T-helper 1 cell treated with Interleukin-12 subunit alpha and Interleukin-12 subunit beta and Interleukin-4 antibody, amounts not matched to agents 30 μg/mL and 1 μg/mL, for 36 hours (primary cell): ENCODE results near the gene CDKAL1.
"Not testable (repeated sequence)": the region's sequence is repeated elsewhere in the genome, so short reads cannot be mapped to it uniquely, and the experiment has no call there.

ENCODE experiments used
- H3K27ac Mint-ChIP-seq: one replicate; pipeline ENCODE4 v1.8.0; 2021; ENCODE audit warnings: mild to moderate bottlenecking, mixed read lengths
- H3K27me3 Mint-ChIP-seq: one replicate; pipeline ENCODE4 v1.8.0; 2021; ENCODE audit warnings: low read depth, mixed read lengths
- H3K36me3 Mint-ChIP-seq: one replicate; pipeline ENCODE4 v1.8.0; 2021; ENCODE audit warnings: low read depth, mixed read lengths
- H3K4me1 Mint-ChIP-seq: one replicate; pipeline ENCODE4 v1.8.0; 2021; ENCODE audit warnings: low read depth, mixed read lengths
- H3K4me3 Mint-ChIP-seq: one replicate; pipeline ENCODE4 v1.8.0; 2021; ENCODE audit warnings: mild to moderate bottlenecking, moderate library complexity, mixed read lengths
- H3K9me3 Mint-ChIP-seq: one replicate; pipeline ENCODE4 v1.8.0; 2021; ENCODE audit warnings: mixed read lengths

The CDKAL1 gene

GRCh38 chr6:21228411-21228810 lies 694.2 kb downstream of the CDKAL1 start:
- Mint-ChIP-seq H3K4me1 (no peaks in the 10 kb centered on the region), H3K27ac (no peak overlapping the region), H3K27me3 (no peaks in the 10 kb centered on the region), H3K9me3 (no peaks in the 10 kb centered on the region), H3K4me3 (no peak overlapping the region), H3K36me3 (peaks cover 22% of the 10 kb centered on the region)

GRCh38 chr6:21228876-21229460 lies 694.7 kb downstream of the CDKAL1 start:
- no peaks in the 10 kb centered on the region for H3K4me1 Mint-ChIP-seq
- peaks cover 24% of the 10 kb centered on the region for H3K36me3 Mint-ChIP-seq
- H3K27ac Mint-ChIP-seq = no peak overlapping the region
- H3K9me3 Mint-ChIP-seq = no peaks in the 10 kb centered on the region
- no peak overlapping the region for H3K4me3 Mint-ChIP-seq
- H3K27me3 Mint-ChIP-seq = no peaks in the 10 kb centered on the region

- Mint-ChIP-seq H3K9me3 (peaks cover 3% of the 10 kb centered on the region), H3K36me3 (peaks cover 30% of the 10 kb centered on the region), H3K27ac (no peak overlapping the region), H3K4me3 (no peak overlapping the region), H3K27me3 (no peaks in the 10 kb centered on the region), H3K4me1 (no peaks in the 10 kb centered on the region)
Measured at GRCh38 chr6:21230536-21230935, 696.3 kb downstream of the CDKAL1 start.

GRCh38 chr6:21235162-21235561 lies 700.9 kb downstream of the CDKAL1 start:
- peaks cover 3% of the 10 kb centered on the region for H3K9me3 Mint-ChIP-seq
- H3K36me3 Mint-ChIP-seq = peaks cover 30% of the 10 kb centered on the region

GRCh38 chr6:21238208-21238607 lies 704.0 kb downstream of the CDKAL1 start:
- Mint-ChIP-seq H3K9me3 (peaks cover 7% of the 10 kb centered on the region), H3K27me3 (no peaks in the 10 kb centered on the region), H3K4me3 (no peak overlapping the region), H3K4me1 (no peaks in the 10 kb centered on the region), H3K27ac (no peak overlapping the region), H3K36me3 (peaks cover 8% of the 10 kb centered on the region)

More at GRCh38 chr6:21235162-21235561, 700.9 kb downstream of the CDKAL1 start:
- no peak overlapping the region for H3K4me3 Mint-ChIP-seq
- no peaks in the 10 kb centered on the region for H3K27me3 Mint-ChIP-seq
- no peaks in the 10 kb centered on the region for H3K4me1 Mint-ChIP-seq
- no peak overlapping the region for H3K27ac Mint-ChIP-seq

GRCh38 chr6:21240709-21241108 lies 706.5 kb downstream of the CDKAL1 start:
- Mint-ChIP-seq H3K4me1 (no peaks in the 10 kb centered on the region), H3K9me3 (peaks cover 4% of the 10 kb centered on the region), H3K4me3 (no peak overlapping the region), H3K36me3 (no peaks in the 10 kb centered on the region), H3K27me3 (no peaks in the 10 kb centered on the region), H3K27ac (no peak overlapping the region)

GRCh38 chr6:21241231-21242130 lies 707.2 kb downstream of the CDKAL1 start:
- no peaks in the 10 kb centered on the region for H3K4me1 Mint-ChIP-seq
- H3K27ac Mint-ChIP-seq = no peak overlapping the region
- no peaks in the 10 kb centered on the region for H3K27me3 Mint-ChIP-seq
- peaks cover 4% of the 10 kb centered on the region for H3K9me3 Mint-ChIP-seq
- no peak overlapping the region for H3K4me3 Mint-ChIP-seq
- no peaks in the 10 kb centered on the region for H3K36me3 Mint-ChIP-seq

- Mint-ChIP-seq H3K9me3 (peaks cover 4% of the 10 kb centered on the region), H3K4me1 (no peaks in the 10 kb centered on the region), H3K27ac (no peak overlapping the region), H3K36me3 (no peaks in the 10 kb centered on the region), H3K27me3 (no peaks in the 10 kb centered on the region), H3K4me3 (no peak overlapping the region)
Measured at GRCh38 chr6:21244897-21245470, 710.7 kb downstream of the CDKAL1 start.

- Mint-ChIP-seq H3K4me3 (no peak overlapping the region), H3K27me3 (no peaks in the 10 kb centered on the region), H3K27ac (no peak overlapping the region), H3K36me3 (no peaks in the 10 kb centered on the region), H3K9me3 (peaks cover 4% of the 10 kb centered on the region), H3K4me1 (no peaks in the 10 kb centered on the region)
Measured at GRCh38 chr6:21245488-21245887, 711.2 kb downstream of the CDKAL1 start.

- Mint-ChIP-seq H3K4me3 (no peak overlapping the region), H3K27ac (no peak overlapping the region), H3K9me3 (peaks cover 4% of the 10 kb centered on the region), H3K36me3 (no peaks in the 10 kb centered on the region), H3K4me1 (no peaks in the 10 kb centered on the region), H3K27me3 (no peaks in the 10 kb centered on the region)
Measured at GRCh38 chr6:21246075-21246474, 711.8 kb downstream of the CDKAL1 start.

GRCh38 chr6:21254460-21254859 lies 720.2 kb downstream of the CDKAL1 start:
- not testable (repeated sequence) for H3K27me3 Mint-ChIP-seq, H3K9me3 Mint-ChIP-seq, H3K4me3 Mint-ChIP-seq, H3K27ac Mint-ChIP-seq, H3K36me3 Mint-ChIP-seq, H3K4me1 Mint-ChIP-seq

- Mint-ChIP-seq H3K4me3 (no peak overlapping the region), H3K36me3 (no peaks in the 10 kb centered on the region), H3K9me3 (peaks cover 6% of the 10 kb centered on the region), H3K27ac (no peak overlapping the region), H3K27me3 (no peaks in the 10 kb centered on the region), H3K4me1 (peaks cover 3% of the 10 kb centered on the region)
Measured at GRCh38 chr6:21256197-21256596, 721.9 kb downstream of the CDKAL1 start.

- Mint-ChIP-seq H3K27me3 (no peaks in the 10 kb centered on the region), H3K9me3 (peaks cover 6% of the 10 kb centered on the region), H3K4me3 (no peak overlapping the region), H3K27ac (no peak overlapping the region), H3K4me1 (peaks cover 3% of the 10 kb centered on the region), H3K36me3 (no peaks in the 10 kb centered on the region)
Measured at GRCh38 chr6:21257125-21257524, 722.9 kb downstream of the CDKAL1 start.

- Mint-ChIP-seq H3K9me3 (peaks cover 10% of the 10 kb centered on the region), H3K4me1 (peaks cover 3% of the 10 kb centered on the region), H3K36me3 (no peaks in the 10 kb centered on the region), H3K27me3 (no peaks in the 10 kb centered on the region), H3K27ac (no peak overlapping the region), H3K4me3 (no peak overlapping the region)
Measured at GRCh38 chr6:21258665-21259064, 724.4 kb downstream of the CDKAL1 start.

GRCh38 chr6:21259660-21260059 lies 725.4 kb downstream of the CDKAL1 start:
- H3K27ac Mint-ChIP-seq = no peak overlapping the region
- H3K4me3 Mint-ChIP-seq = no peak overlapping the region
- no peaks in the 10 kb centered on the region for H3K36me3 Mint-ChIP-seq
- peaks cover 6% of the 10 kb centered on the region for H3K9me3 Mint-ChIP-seq
- no peaks in the 10 kb centered on the region for H3K27me3 Mint-ChIP-seq
- H3K4me1 Mint-ChIP-seq = peaks cover 7% of the 10 kb centered on the region
